Astrocyte of the spinal cord (primary cell): Measurements from ENCODE around the gene PRKCH.
A peak's percentile ranks its signal among the peaks of the same experiment; 100 is the strongest.

Source experiments
- DNase-seq: peaks from one replicate; pipeline ENCODE4 v3.0.0; 2011; ENCODE audit warnings: low read depth, low spot score
- H3K4me3 ChIP-seq: 2 replicates; pipeline ENCODE4 v1.5.1; 2011; ENCODE audit warnings: low read depth, mild to moderate bottlenecking, low read length, moderate library complexity
- CTCF ChIP-seq: IDR thresholded peaks from 2 replicates; pipeline ENCODE4 v1.5.1; 2012; ENCODE audit warnings: low read depth, mild to moderate bottlenecking, low read length, inconsistent platforms
- in situ Hi-C: cut with HindIII; loops from 2 replicates; pipeline ENCODE4 v1.10.0; 2017; ENCODE audit warnings: low sequenced_read_pairs

The PRKCH gene

GRCh38 chr14:61452452-61452851, 131.1 kb downstream of the PRKCH start:
- in situ Hi-C loops, result no loop called here
- H3K4me3 ChIP-seq, result no peak overlapping the region
- TF ChIP-seq CTCF, result no peak
- no peak for DNase-seq

- TF ChIP-seq CTCF, result no peak
- no peak overlapping the region for H3K4me3 ChIP-seq
- DNase-seq, result no peak
- in situ Hi-C loops, result no loop called here
Measured at GRCh38 chr14:61453103-61453767, 131.9 kb downstream of the PRKCH start.

GRCh38 chr14:61454545-61454944, 133.2 kb downstream of the PRKCH start:
- in situ Hi-C loops, result no loop called here
- TF ChIP-seq CTCF, result no peak
- H3K4me3 ChIP-seq, result no peak overlapping the region
- no peak for DNase-seq

- H3K4me3 ChIP-seq, result no peak overlapping the region
- no peak for DNase-seq
- no peak for TF ChIP-seq CTCF
- in situ Hi-C loops, result no loop called here
Measured at GRCh38 chr14:61455351-61455750, 134.0 kb downstream of the PRKCH start.

- in situ Hi-C loops, result no loop called here
- no peak overlapping the region for H3K4me3 ChIP-seq
- DNase-seq, result peak; percentile 69
- TF ChIP-seq CTCF, result peak; percentile 81
Measured at GRCh38 chr14:61456720-61457119, 135.3 kb downstream of the PRKCH start.

- H3K4me3 ChIP-seq, result no peak overlapping the region
- DNase-seq, result no peak
- TF ChIP-seq CTCF, result no peak
- in situ Hi-C loops, result no loop called here
Measured at GRCh38 chr14:61458766-61459165, 137.4 kb downstream of the PRKCH start.
